Lower lobe of right lung (tissue), 2 donors: ENCODE results near the gene UGT1A4. TPM values are rescaled to one million over a fixed set of nuclear protein-coding genes. Genes with fewer than 3 reads are reported as not detected.

Experiments used
- ATAC-seq, 2 donors: fragments of 200-7000 bp; cut with Tn5 transposase; one replicate each; pipeline ENCODE4 v1.9.1; 2020 to 2022; ENCODE audit warnings: mild to moderate bottlenecking in 2 of 2, moderate library complexity in 2 of 2
- DNase-seq: peaks from one replicate; pipeline ENCODE4 v3.0.0-alpha.2; 2020
- H3K27ac ChIP-seq: fragments of 200-600 bp; one replicate; pipeline ENCODE4 v1.8.0; 2022
- H3K27me3 ChIP-seq: fragments of 200-600 bp; one replicate; pipeline ENCODE4 v1.8.0; 2022; ENCODE audit warnings: low read depth
- H3K36me3 ChIP-seq: fragments of 200-600 bp; one replicate; pipeline ENCODE4 v1.8.0; 2022; ENCODE audit warnings: mild to moderate bottlenecking
- H3K4me1 ChIP-seq: fragments of 200-600 bp; one replicate; pipeline ENCODE4 v1.8.0; 2022
- H3K4me3 ChIP-seq: fragments of 200-600 bp; one replicate; pipeline ENCODE4 v1.8.0; 2022; ENCODE audit warnings: mild to moderate bottlenecking
- H3K9me3 ChIP-seq: fragments of 200-600 bp; one replicate; pipeline ENCODE4 v1.8.0; 2022
- CTCF ChIP-seq: fragments of 200-600 bp; IDR thresholded peaks from one replicate; pipeline ENCODE4 v1.8.0; 2022; ENCODE audit warnings: antibody characterized with exemption, mild to moderate bottlenecking
- intact Hi-C: fragments of 100-400 bp; cut with DNase I; formaldehyde crosslinking; loops from one replicate; pipeline ENCODE4 v1.11.0; 2022
- total RNA-seq: library from RNA; stranded (reverse); fragmentation: NEBNext Ultra II Directional; extraction: Animal tissue kit (Norgen Biotek cat#: 25700); gene quantifications from one replicate; pipeline ENCODE4 v1.2.1, GENCODE V29; 2021
- donor health status: DM: no; HTN: yes; CAD: no; lungs with severe emphysema.

UGT1A4 gene
- total RNA-seq, 1 donor from 2014 or later = not detected

- TF ChIP-seq CTCF = no peak
- intact Hi-C loops = no loop called here
- Histone ChIP-seq H3K9me3 (no peaks in the 10 kb centered on the region), H3K27ac (no peak overlapping the region), H3K36me3 (no peaks in the 10 kb centered on the region), H3K27me3 (peaks cover 2% of the 10 kb centered on the region), H3K4me1 (no peaks in the 10 kb centered on the region), H3K4me3 (no peak overlapping the region)
- DNase-seq (no peak), ATAC-seq (no peak)
These were observed 39.6 kb downstream of the UGT1A4 start for GRCh38 chr2:233758141-233758540.

- ATAC-seq = no peak
These were observed 40.3 kb downstream of the UGT1A4 start for GRCh38 chr2:233758849-233759248.

GRCh38 chr2:233760043-233760442, 41.5 kb downstream of the UGT1A4 start, which contains the start of gene UGT1A1:
TSS of gene UGT1A1 (plus strand) at chr2:233760270. CDS start at chr2:233760288, 18 bp downstream.
- no peaks in the 10 kb centered on the region for H3K9me3 ChIP-seq
- intact Hi-C loops = no loop called here
- H3K36me3 ChIP-seq = no peaks in the 10 kb centered on the region
- no peak within 1 kb of the TSS for H3K4me3 ChIP-seq
- TF ChIP-seq CTCF = no peak
- H3K27me3 ChIP-seq = peaks cover 5% of the 10 kb centered on the region
- ATAC-seq (no peak), DNase-seq (no peak)
- H3K27ac ChIP-seq = no peak within 1 kb of the TSS
- H3K4me1 ChIP-seq = no peaks in the 10 kb centered on the region

More at GRCh38 chr2:233758849-233759248, 40.3 kb downstream of the UGT1A4 start:
- no peak for TF ChIP-seq CTCF
- H3K9me3 ChIP-seq = no peaks in the 10 kb centered on the region
- no peak overlapping the region for H3K27ac ChIP-seq
- H3K36me3 ChIP-seq = no peaks in the 10 kb centered on the region
- H3K4me1 ChIP-seq = no peaks in the 10 kb centered on the region
- no peak overlapping the region for H3K4me3 ChIP-seq
- intact Hi-C loops = no loop called here
- DNase-seq = no peak
- peaks cover 5% of the 10 kb centered on the region for H3K27me3 ChIP-seq

- Histone ChIP-seq H3K27me3 (peaks cover 5% of the 10 kb centered on the region), H3K27ac (no peak overlapping the region)
- intact Hi-C loops = no loop called here
These were observed 42.7 kb downstream of the UGT1A4 start for GRCh38 chr2:233761040-233761769.

GRCh38 chr2:233764264-233764663, 45.7 kb downstream of the UGT1A4 start:
- DNase-seq = no peak
- H3K27me3 ChIP-seq = peaks cover 5% of the 10 kb centered on the region
- H3K36me3 ChIP-seq = no peaks in the 10 kb centered on the region
- H3K27ac ChIP-seq = no peak overlapping the region
- ATAC-seq = no peak
- no peak for TF ChIP-seq CTCF
- no peaks in the 10 kb centered on the region for H3K4me1 ChIP-seq
- H3K4me3 ChIP-seq = no peak overlapping the region
- intact Hi-C loops = no loop called here
- no peaks in the 10 kb centered on the region for H3K9me3 ChIP-seq

More at GRCh38 chr2:233761040-233761769, 42.7 kb downstream of the UGT1A4 start:
- H3K4me3 ChIP-seq = no peak overlapping the region
- H3K36me3 ChIP-seq = no peaks in the 10 kb centered on the region
- H3K4me1 ChIP-seq = no peaks in the 10 kb centered on the region
- H3K9me3 ChIP-seq = no peaks in the 10 kb centered on the region
- ATAC-seq (no peak), DNase-seq (no peak)
- no peak for TF ChIP-seq CTCF
